ENCODE measurements around the gene TST.
"Not testable (repeated sequence)": the region's sequence is repeated elsewhere in the genome, so short reads cannot be mapped to it uniquely, and the experiment has no call there.

Gene TST

DNA sequence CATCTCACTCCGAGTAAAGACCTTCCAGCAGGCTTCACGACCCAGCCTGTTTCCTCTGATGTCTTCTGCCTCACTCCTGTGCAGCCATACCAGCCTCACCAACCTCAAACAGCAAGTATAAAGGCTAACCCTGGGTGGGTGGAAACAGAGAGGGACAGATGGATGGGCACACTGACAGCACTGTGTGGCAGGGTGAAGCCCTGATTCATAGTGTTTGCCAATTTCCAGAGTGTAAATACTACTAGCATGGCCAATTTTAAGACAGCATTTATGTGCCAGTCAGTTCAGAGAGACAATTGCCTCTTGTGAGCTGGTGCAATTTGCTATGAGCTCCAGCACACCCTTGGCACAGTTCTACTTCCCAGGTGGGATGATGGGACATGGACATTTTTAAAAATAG lies 21.5 kb downstream of the TST start:
- Histone ChIP-seq H3K4me3 (ENCODE audit: low read depth, low read length) (no peak overlapping the region), H3K4me1 (ENCODE audit: control insufficient read depth, insufficient read depth, low read length) (no peaks in the 10 kb centered on the region), H3K27me3 (ENCODE audit: control insufficient read depth, insufficient read depth, low read length) (no peaks in the 10 kb centered on the region; the same call in 1 of the 2 replicates), H3K27ac (ENCODE audit: low read depth, low read length) (no peak overlapping the region), H3K9me3 (ENCODE audit: control insufficient read depth, insufficient read depth, low read length) (no peaks in the 10 kb centered on the region), H3K36me3 (ENCODE audit: control insufficient read depth, insufficient read depth, low read length) (no peaks in the 10 kb centered on the region), H3K9ac (ENCODE audit: low read depth, low read length) (no peak overlapping the region)

DNA sequence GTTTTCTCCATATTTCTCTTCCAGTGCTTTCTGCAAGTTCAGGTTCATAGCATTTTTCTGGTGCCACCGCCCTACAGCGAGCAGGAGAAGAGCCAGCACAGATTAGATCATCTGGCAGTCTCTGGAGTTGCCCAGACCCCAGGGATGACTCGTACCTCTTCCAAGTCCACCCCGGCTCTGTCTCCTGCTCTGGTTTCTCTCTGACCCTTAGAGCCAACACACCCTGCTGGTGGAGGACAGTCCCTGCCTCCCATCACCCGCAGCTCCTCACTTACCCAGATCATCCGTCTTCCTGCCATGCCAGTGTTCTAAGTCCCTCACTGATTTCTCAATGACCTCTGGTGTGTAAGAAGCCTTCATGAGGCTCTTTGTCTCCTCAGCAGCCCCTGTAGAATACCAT lies 28.0 kb downstream of the TST start:
- no peaks in the 10 kb centered on the region for H3K9me3 ChIP-seq (ENCODE audit: control insufficient read depth, insufficient read depth, low read length)
- H3K36me3 ChIP-seq (ENCODE audit: control insufficient read depth, insufficient read depth, low read length) = no peaks in the 10 kb centered on the region

GRCh38 chr22:36990457-36990856 lies 28.8 kb downstream of the TST start:
- H3K27me3 ChIP-seq (ENCODE audit: control insufficient read depth, insufficient read depth, low read length) = no peaks in the 10 kb centered on the region; the same call in 1 of the 2 replicates
- no peak overlapping the region for H3K4me3 ChIP-seq (ENCODE audit: low read depth, low read length)
- peaks cover 4% of the 10 kb centered on the region for H3K9me3 ChIP-seq (ENCODE audit: control insufficient read depth, insufficient read depth, low read length)
- no peaks in the 10 kb centered on the region for H3K4me1 ChIP-seq (ENCODE audit: control insufficient read depth, insufficient read depth, low read length)
- H3K9ac ChIP-seq (ENCODE audit: low read depth, low read length) = no peak overlapping the region
- no peak overlapping the region for H3K27ac ChIP-seq (ENCODE audit: low read depth, low read length)
- H3K36me3 ChIP-seq (ENCODE audit: control insufficient read depth, insufficient read depth, low read length) = no peaks in the 10 kb centered on the region

More for the DNA sequence above, 28.0 kb downstream of the TST start:
- H3K9ac ChIP-seq (ENCODE audit: low read depth, low read length) = no peak overlapping the region
- no peaks in the 10 kb centered on the region for H3K4me1 ChIP-seq (ENCODE audit: control insufficient read depth, insufficient read depth, low read length)
- H3K27ac ChIP-seq (ENCODE audit: low read depth, low read length) = no peak overlapping the region
- no peaks in the 10 kb centered on the region; the same call in 1 of the 2 replicates for H3K27me3 ChIP-seq (ENCODE audit: control insufficient read depth, insufficient read depth, low read length)
- no peak overlapping the region for H3K4me3 ChIP-seq (ENCODE audit: low read depth, low read length)

DNA sequence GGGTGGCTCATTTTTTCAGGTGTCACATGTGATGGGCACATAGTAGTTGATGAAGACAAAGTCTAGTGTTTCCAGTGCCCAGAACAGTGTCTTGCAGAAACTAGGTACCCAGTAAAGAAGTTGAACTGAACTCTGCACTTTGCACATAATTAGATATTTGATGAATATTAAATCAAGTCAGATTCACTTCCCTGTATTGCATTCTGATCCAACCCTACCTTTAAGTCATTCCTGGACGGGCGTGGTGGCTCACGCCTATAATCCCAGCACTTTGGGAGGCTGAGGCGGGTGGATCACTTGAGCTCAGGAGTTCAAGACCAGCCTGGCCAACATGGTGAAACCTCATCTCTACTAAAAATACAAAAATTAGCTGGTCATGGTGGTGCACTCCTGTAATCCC lies 30.2 kb downstream of the TST start:
- H3K9ac ChIP-seq (ENCODE audit: low read depth, low read length); H3K36me3 ChIP-seq (ENCODE audit: control insufficient read depth, insufficient read depth, low read length); H3K4me3 ChIP-seq (ENCODE audit: low read depth, low read length); H3K27ac ChIP-seq (ENCODE audit: low read depth, low read length); H3K27me3 ChIP-seq (ENCODE audit: control insufficient read depth, insufficient read depth, low read length); H3K4me1 ChIP-seq (ENCODE audit: control insufficient read depth, insufficient read depth, low read length); H3K9me3 ChIP-seq (ENCODE audit: control insufficient read depth, insufficient read depth, low read length): not testable (repeated sequence)

GRCh38 chr22:36988075-36988832 lies 31.0 kb downstream of the TST start:
- H3K27ac ChIP-seq (ENCODE audit: low read depth, low read length) = no peak overlapping the region
- H3K27me3 ChIP-seq (ENCODE audit: control insufficient read depth, insufficient read depth, low read length) = no peaks in the 10 kb centered on the region; the same call in 1 of the 2 replicates
- peaks cover 4% of the 10 kb centered on the region for H3K9me3 ChIP-seq (ENCODE audit: control insufficient read depth, insufficient read depth, low read length)
- no peaks in the 10 kb centered on the region for H3K4me1 ChIP-seq (ENCODE audit: control insufficient read depth, insufficient read depth, low read length)
- H3K36me3 ChIP-seq (ENCODE audit: control insufficient read depth, insufficient read depth, low read length) = no peaks in the 10 kb centered on the region
- H3K9ac ChIP-seq (ENCODE audit: low read depth, low read length) = no peak overlapping the region
- no peak overlapping the region for H3K4me3 ChIP-seq (ENCODE audit: low read depth, low read length)

GRCh38 chr22:36986242-36986821 lies 32.9 kb downstream of the TST start:
- no peak overlapping the region for H3K27ac ChIP-seq (ENCODE audit: low read depth, low read length)
- no peaks in the 10 kb centered on the region for H3K36me3 ChIP-seq (ENCODE audit: control insufficient read depth, insufficient read depth, low read length)
- peaks cover 4% of the 10 kb centered on the region for H3K9me3 ChIP-seq (ENCODE audit: control insufficient read depth, insufficient read depth, low read length)
- H3K9ac ChIP-seq (ENCODE audit: low read depth, low read length) = no peak overlapping the region
- H3K4me1 ChIP-seq (ENCODE audit: control insufficient read depth, insufficient read depth, low read length) = no peaks in the 10 kb centered on the region
- no peak overlapping the region for H3K4me3 ChIP-seq (ENCODE audit: low read depth, low read length)
- H3K27me3 ChIP-seq (ENCODE audit: control insufficient read depth, insufficient read depth, low read length) = no peaks in the 10 kb centered on the region; the same call in 1 of the 2 replicates

- Histone ChIP-seq H3K4me3 (ENCODE audit: low read depth, low read length) (no peak overlapping the region), H3K9me3 (ENCODE audit: control insufficient read depth, insufficient read depth, low read length) (peaks cover 4% of the 10 kb centered on the region)
Measured at GRCh38 chr22:36985211-36985889, 33.9 kb downstream of the TST start.

DNA sequence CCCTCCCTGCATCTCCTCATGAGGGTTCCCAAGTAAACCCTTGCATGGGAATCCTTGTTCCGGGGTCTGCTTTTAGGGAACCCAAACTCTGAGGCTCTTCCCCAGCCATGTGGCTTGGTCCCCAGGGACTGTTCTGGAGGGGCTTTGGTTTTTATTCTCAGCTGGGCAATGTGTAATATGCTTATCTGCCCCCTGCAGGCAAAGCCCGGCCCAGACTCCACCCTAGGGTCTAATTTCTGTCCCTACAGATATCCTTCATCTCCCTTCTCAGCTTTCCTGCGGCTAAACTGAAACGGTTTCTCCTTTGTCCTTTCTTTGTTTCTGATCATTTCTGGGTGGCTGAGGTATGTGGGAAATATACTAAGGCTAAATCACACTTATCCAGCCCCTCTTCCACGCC lies 37.1 kb downstream of the TST start:
- no peaks in the 10 kb centered on the region for H3K36me3 ChIP-seq (ENCODE audit: control insufficient read depth, insufficient read depth, low read length)
- no peak overlapping the region for H3K4me3 ChIP-seq (ENCODE audit: low read depth, low read length)
- H3K27me3 ChIP-seq (ENCODE audit: control insufficient read depth, insufficient read depth, low read length) = no peaks in the 10 kb centered on the region
- peaks cover 4% of the 10 kb centered on the region for H3K9me3 ChIP-seq (ENCODE audit: control insufficient read depth, insufficient read depth, low read length)
- no peak overlapping the region for H3K9ac ChIP-seq (ENCODE audit: low read depth, low read length)
- no peaks in the 10 kb centered on the region for H3K4me1 ChIP-seq (ENCODE audit: control insufficient read depth, insufficient read depth, low read length)
- no peak overlapping the region for H3K27ac ChIP-seq (ENCODE audit: low read depth, low read length)

More at GRCh38 chr22:36985211-36985889, 33.9 kb downstream of the TST start:
- Histone ChIP-seq H3K27ac (ENCODE audit: low read depth, low read length) (no peak overlapping the region), H3K9ac (ENCODE audit: low read depth, low read length) (no peak overlapping the region), H3K4me1 (ENCODE audit: control insufficient read depth, insufficient read depth, low read length) (no peaks in the 10 kb centered on the region), H3K36me3 (ENCODE audit: control insufficient read depth, insufficient read depth, low read length) (no peaks in the 10 kb centered on the region), H3K27me3 (ENCODE audit: control insufficient read depth, insufficient read depth, low read length) (no peaks in the 10 kb centered on the region; the same call in 1 of the 2 replicates)

GRCh38 chr22:36981247-36981775 lies 37.9 kb downstream of the TST start:
- Histone ChIP-seq H3K4me1 (ENCODE audit: control insufficient read depth, insufficient read depth, low read length) (no peaks in the 10 kb centered on the region), H3K9me3 (ENCODE audit: control insufficient read depth, insufficient read depth, low read length) (peaks cover 4% of the 10 kb centered on the region), H3K4me3 (ENCODE audit: low read depth, low read length) (no peak overlapping the region), H3K9ac (ENCODE audit: low read depth, low read length) (no peak overlapping the region), H3K27ac (ENCODE audit: low read depth, low read length) (no peak overlapping the region), H3K27me3 (ENCODE audit: control insufficient read depth, insufficient read depth, low read length) (no peaks in the 10 kb centered on the region), H3K36me3 (ENCODE audit: control insufficient read depth, insufficient read depth, low read length) (no peaks in the 10 kb centered on the region)

DNA sequence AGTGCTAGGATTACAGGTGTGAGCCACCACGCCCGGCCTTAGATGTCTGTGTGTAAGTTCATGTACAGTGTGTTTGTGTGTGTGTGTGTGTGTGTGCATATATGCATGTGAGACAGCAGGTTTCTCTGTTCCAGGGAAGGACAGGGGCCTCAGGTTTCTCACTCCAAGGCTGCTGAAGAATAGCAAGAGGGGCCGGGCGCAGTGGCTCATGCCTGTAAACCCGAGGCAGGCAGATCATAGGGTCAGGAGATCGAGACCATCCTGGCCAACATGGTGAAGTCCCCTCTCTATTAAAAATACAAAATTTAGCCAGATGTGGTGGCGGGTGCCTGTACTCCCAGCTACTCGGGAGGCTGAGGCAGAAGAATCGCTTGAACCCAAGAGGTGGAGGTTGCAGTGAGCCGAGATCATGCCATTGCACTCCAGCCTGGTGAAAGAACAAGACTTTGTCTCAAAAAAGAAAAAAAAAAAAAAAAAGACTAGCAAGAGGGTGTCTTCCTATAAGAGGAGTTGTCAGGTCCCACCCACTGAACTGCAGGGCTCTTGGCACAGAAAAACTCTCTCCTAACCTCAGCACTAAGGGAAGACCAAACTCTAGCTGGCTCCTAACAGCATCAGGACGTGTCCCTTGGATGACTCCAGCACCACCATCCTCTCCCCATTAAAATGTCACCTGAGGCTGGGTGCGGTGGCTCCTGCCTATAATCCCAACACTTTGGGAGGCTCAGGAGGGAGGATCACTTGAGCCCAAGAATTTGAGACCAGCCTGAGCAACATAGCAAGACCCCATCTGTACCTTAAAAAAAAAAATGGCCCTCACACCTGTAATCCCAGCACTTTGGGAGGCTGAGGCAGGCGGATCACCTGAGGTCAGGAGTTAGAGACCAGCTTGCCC lies 40.0 kb downstream of the TST start:
- Histone ChIP-seq H3K9ac (ENCODE audit: low read depth, low read length) (no peak overlapping the region), H3K4me1 (ENCODE audit: control insufficient read depth, insufficient read depth, low read length) (no peaks in the 10 kb centered on the region), H3K9me3 (ENCODE audit: control insufficient read depth, insufficient read depth, low read length) (no peaks in the 10 kb centered on the region), H3K4me3 (ENCODE audit: low read depth, low read length) (no peak overlapping the region), H3K27ac (ENCODE audit: low read depth, low read length) (no peak overlapping the region), H3K36me3 (ENCODE audit: control insufficient read depth, insufficient read depth, low read length) (no peaks in the 10 kb centered on the region), H3K27me3 (ENCODE audit: control insufficient read depth, insufficient read depth, low read length) (no peaks in the 10 kb centered on the region)
